GM12892 (cell line): Measurements from ENCODE around the gene EWSR1.
A peak's percentile ranks its signal among the peaks of the same experiment; 100 is the strongest.

Experiments
- DNase-seq: peaks from one replicate; pipeline ENCODE4 v3.0.0; 2011; ENCODE audit not compliant: insufficient read length
- FAIRE-seq: peaks from 2 replicates; lab custom pipeline; 2011; peaks lifted over from hg19 to GRCh38; lab: Jason Lieb, UNC
- POLR2A ChIP-seq: IDR thresholded peaks from 2 replicates; pipeline ENCODE4 v1.6.1; 2011; ENCODE audit warnings: low read depth, low read length, control low read depth
- POLR2AphosphoS5 ChIP-seq: IDR thresholded peaks from 2 replicates; pipeline ENCODE4 v1.6.1; 2011; ENCODE audit warnings: low read depth, low read length, control low read depth
- TAF1 ChIP-seq: IDR thresholded peaks from 2 replicates; pipeline ENCODE4 v1.6.1; 2011; ENCODE audit warnings: low read depth, mild to moderate bottlenecking, control low read depth, low read length, borderline replicate concordance

The EWSR1 gene

GRCh38 chr22:29275819-29276565 lies 7.9 kb downstream of the EWSR1 start:
- no peak for TF ChIP-seq TAF1
- no peak for TF ChIP-seq POLR2AphosphoS5
- TF ChIP-seq POLR2A, result no peak
- FAIRE-seq, result no peak
- no peak for DNase-seq

GRCh38 chr22:29277927-29278326 lies 9.9 kb downstream of the EWSR1 start:
- TF ChIP-seq POLR2A, result no peak
- TF ChIP-seq TAF1, result no peak
- no peak for TF ChIP-seq POLR2AphosphoS5
- FAIRE-seq (no peak), DNase-seq (no peak)

- no peak for FAIRE-seq
- TF ChIP-seq POLR2A (no peak), POLR2AphosphoS5 (0 out of 2 replicates have a peak, but pooled peaks have one; percentile 44)
- DNase-seq, result no peak
Measured at GRCh38 chr22:29284196-29284595, 16.1 kb downstream of the EWSR1 start.

- DNase-seq, result no peak
- TF ChIP-seq POLR2A (no peak), POLR2AphosphoS5 (no peak), TAF1 (no peak)
- FAIRE-seq, result no peak
Measured at GRCh38 chr22:29288837-29289236, 20.8 kb downstream of the EWSR1 start.

- FAIRE-seq (no peak), DNase-seq (no peak)
- TF ChIP-seq POLR2AphosphoS5 (no peak; the same call in 1 of the 2 replicates), POLR2A (0 out of 2 replicates have a peak, but pooled peaks have one; percentile 23), TAF1 (no peak)
Measured at GRCh38 chr22:29290061-29290460, 22.0 kb downstream of the EWSR1 start.

GRCh38 chr22:29291215-29291614 lies 23.1 kb downstream of the EWSR1 start:
- TF ChIP-seq TAF1 (no peak), POLR2A (no peak), POLR2AphosphoS5 (no peak)
- FAIRE-seq (no peak), DNase-seq (no peak)

GRCh38 chr22:29292379-29292778 lies 24.3 kb downstream of the EWSR1 start:
- no peak for TF ChIP-seq POLR2A
- no peak for TF ChIP-seq POLR2AphosphoS5
- TF ChIP-seq TAF1, result no peak
- DNase-seq, result no peak
- no peak for FAIRE-seq

- DNase-seq (no peak), FAIRE-seq (no peak)
- no peak for TF ChIP-seq TAF1
- TF ChIP-seq POLR2A, result no peak
Measured at GRCh38 chr22:29298641-29299040, 30.6 kb downstream of the EWSR1 start.

- TF ChIP-seq POLR2AphosphoS5 (no peak), POLR2A (peak; percentile 48)
- DNase-seq (no peak), FAIRE-seq (no peak)
Measured at GRCh38 chr22:29299136-29299900, 31.2 kb downstream of the EWSR1 start.

- FAIRE-seq (no peak), DNase-seq (no peak)
- TF ChIP-seq TAF1 (no peak), POLR2A (no peak; the same call in 1 of the 2 replicates), POLR2AphosphoS5 (no peak)
Measured at GRCh38 chr22:29300467-29300806, 32.4 kb downstream of the EWSR1 start.

- no peak for FAIRE-seq
- DNase-seq, result no peak
- TF ChIP-seq POLR2A (peak; percentile 85), TAF1 (no peak), POLR2AphosphoS5 (peak; percentile 96)
Measured at GRCh38 chr22:29300807-29301601, 32.9 kb downstream of the EWSR1 start.
